Measurements from ENCODE around the gene GSK3B.

- no peak for TF ChIP-seq EZH2 (IDR thresholded peaks at IDR 0.05; ENCODE audit: insufficient read depth, poor library complexity, severe bottlenecking)
- no peak for TF ChIP-seq EZH2phosphoT487 (IDR thresholded peaks at IDR 0.05; ENCODE audit: insufficient read depth, low read depth)
Measured at GRCh38 chr3:120072867-120073525, 21.3 kb downstream of the GSK3B start.
